Measurements from ENCODE around the gene CNIH3.

DNA sequence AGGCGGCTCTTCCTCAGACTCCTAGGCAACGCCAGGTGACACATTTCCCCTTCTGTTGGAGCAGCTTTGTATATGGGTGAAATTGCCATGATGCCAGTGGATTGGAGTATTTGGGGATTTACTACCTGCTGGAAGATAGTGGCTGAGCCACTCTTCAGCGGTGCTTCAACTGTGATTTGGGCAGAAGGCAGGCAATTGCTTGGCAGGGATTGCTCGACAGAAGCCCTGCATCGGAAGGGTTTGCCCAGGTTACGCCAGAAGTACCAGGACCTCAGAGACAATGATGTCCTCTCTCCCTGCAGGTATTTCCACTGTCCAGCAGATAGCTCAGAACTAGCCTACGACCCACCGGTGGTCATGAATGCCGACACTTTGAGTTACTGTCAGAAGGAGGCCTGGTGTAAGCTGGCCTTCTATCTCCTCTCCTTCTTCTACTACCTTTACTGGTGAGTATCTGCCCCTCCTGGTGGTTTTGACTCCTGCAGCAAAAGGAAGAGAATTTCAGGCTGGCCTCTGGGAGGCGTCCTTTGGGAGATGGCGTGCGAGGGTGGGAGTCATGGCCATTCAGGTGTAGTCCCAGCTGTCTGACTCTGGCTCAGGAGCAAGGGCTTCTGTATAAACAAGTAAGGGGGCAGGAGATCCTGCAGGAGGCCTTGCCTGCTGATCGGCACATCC is 118.3 kb downstream of the CNIH3 start:
- TF ChIP-seq, protein P1, sequence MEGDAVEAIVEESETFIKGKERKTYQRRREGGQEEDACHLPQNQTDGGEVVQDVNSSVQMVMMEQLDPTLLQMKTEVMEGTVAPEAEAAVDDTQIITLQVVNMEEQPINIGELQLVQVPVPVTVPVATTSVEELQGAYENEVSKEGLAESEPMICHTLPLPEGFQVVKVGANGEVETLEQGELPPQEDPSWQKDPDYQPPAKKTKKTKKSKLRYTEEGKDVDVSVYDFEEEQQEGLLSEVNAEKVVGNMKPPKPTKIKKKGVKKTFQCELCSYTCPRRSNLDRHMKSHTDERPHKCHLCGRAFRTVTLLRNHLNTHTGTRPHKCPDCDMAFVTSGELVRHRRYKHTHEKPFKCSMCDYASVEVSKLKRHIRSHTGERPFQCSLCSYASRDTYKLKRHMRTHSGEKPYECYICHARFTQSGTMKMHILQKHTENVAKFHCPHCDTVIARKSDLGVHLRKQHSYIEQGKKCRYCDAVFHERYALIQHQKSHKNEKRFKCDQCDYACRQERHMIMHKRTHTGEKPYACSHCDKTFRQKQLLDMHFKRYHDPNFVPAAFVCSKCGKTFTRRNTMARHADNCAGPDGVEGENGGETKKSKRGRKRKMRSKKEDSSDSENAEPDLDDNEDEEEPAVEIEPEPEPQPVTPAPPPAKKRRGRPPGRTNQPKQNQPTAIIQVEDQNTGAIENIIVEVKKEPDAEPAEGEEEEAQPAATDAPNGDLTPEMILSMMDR (IDR thresholded peaks at IDR 0.05) = no peak
- no peak for TF ChIP-seq EZH2 (IDR thresholded peaks at IDR 0.05; ENCODE audit: borderline replicate concordance, insufficient read depth, low read depth, low read length, poor library complexity, severe bottlenecking)

Measured in B cell (primary cell).